Thyroid gland (tissue), 4 donors: ENCODE results near the gene PSMD6. TPM values are rescaled to one million over a fixed set of nuclear protein-coding genes. Genes with fewer than 3 reads are reported as not detected.

Experiments
- DNase-seq, 2 donors: peaks; one replicate each; pipeline ENCODE4 v3.0.0-alpha.2; 2019
- H3K27ac ChIP-seq, 3 donors: fragments of 200-600 bp; sonication (generic); 1 replicate in 2 of 3; 2 replicates in 1 of 3; pipeline ENCODE4 v1.5.1; 2016 to 2019; ENCODE audit warnings: mild to moderate bottlenecking in 1 of 3, moderate library complexity in 1 of 3
- H3K27me3 ChIP-seq: fragments of 200-600 bp; sonication (generic); one replicate; pipeline ENCODE4 v1.5.1; 2019
- H3K36me3 ChIP-seq, 2 donors: fragments of 200-600 bp; sonication (generic); one replicate each; pipeline ENCODE4 v1.5.1; 2016 to 2019
- H3K4me1 ChIP-seq, 2 donors: fragments of 200-600 bp; sonication (generic); one replicate each; pipeline ENCODE4 v1.5.1; 2017 to 2019
- H3K4me3 ChIP-seq, 3 donors: fragments of 200-600 bp; sonication (generic); replicated peaks in 1 of 3; 1 replicate in 2 of 3; 2 replicates in 1 of 3; pipeline ENCODE4 v1.5.1; 2016; ENCODE audit warnings: mild to moderate bottlenecking in 1 of 3
- H3K9me3 ChIP-seq: fragments of 200-600 bp; sonication (generic); one replicate; pipeline ENCODE4 v1.5.1; 2017
- POLR2A ChIP-seq, 2 donors: fragments of 450-650 bp; IDR thresholded peaks; one replicate each; pipeline ENCODE4 v1.6.1; 2017; ENCODE audit warnings: antibody characterized with exemption in 2 of 2, mild to moderate bottlenecking in 2 of 2, moderate library complexity in 1 of 2
- WGBS, 2 donors: methylation state at CpG; one replicate each; pipeline ENCODE4 v1.1.5; 2017; 5-methylcytosine and 5-hydroxymethylcytosine counted together
- intact Hi-C: fragments of 100-400 bp; cut with DNase I; formaldehyde crosslinking; loops from one replicate; pipeline ENCODE4 v1.15.1; 2023
- total RNA-seq, 4 donors: library from RNA; depleted of rRNA; stranded (reverse); fragments of >200 nt; gene quantifications; one replicate each; pipeline ENCODE4 v1.2.3, GENCODE V29; 2016
- TF ChIP-seq, protein P1 (sequence below), 6 experiments: fragments of 200-600 bp in 3 of 6; fragments of 450-650 bp in 3 of 6; sonication (generic) in 3 of 6; IDR thresholded peaks; one replicate each; pipeline ENCODE4 v1.5.1; 2016 to 2019; ENCODE audit warnings: antibody characterized with exemption in 6 of 6, mild to moderate bottlenecking in 2 of 6, inconsistent platforms in 1 of 6, moderate library complexity in 1 of 6

PSMD6 gene
- total RNA-seq, 4 donors from 2014 or later, result 64.1 to 116 (median 75.3) TPM

DNA sequence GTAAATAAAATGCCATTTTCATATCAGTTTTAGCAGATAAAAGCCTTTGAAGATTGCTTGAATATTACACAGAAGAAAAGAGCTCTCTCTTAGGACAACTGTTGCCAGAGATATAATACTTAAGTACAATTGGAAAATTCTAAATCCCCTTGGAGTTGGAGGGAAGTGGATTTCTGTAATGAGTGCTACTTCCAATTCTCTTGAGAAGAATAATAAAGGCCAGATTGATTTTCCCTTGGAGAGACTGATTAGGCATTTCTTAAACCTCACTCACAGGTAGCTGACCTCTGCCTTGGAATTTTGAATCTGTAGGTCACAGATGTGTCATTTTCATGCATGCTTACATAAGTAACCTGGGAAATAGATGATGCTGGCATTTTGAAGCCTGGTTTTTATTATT is 29.8 kb upstream of the PSMD6 start:
- Histone ChIP-seq H3K27me3 (no peaks in the 10 kb centered on the region), H3K4me1 (peaks cover 10% of the 10 kb centered on the region in 2 donors), H3K27ac (no peak overlapping the region), H3K9me3 (no peaks in the 10 kb centered on the region), H3K4me3 (no peak overlapping the region), H3K36me3 (no peaks in the 10 kb centered on the region)
- TF ChIP-seq, protein P1, sequence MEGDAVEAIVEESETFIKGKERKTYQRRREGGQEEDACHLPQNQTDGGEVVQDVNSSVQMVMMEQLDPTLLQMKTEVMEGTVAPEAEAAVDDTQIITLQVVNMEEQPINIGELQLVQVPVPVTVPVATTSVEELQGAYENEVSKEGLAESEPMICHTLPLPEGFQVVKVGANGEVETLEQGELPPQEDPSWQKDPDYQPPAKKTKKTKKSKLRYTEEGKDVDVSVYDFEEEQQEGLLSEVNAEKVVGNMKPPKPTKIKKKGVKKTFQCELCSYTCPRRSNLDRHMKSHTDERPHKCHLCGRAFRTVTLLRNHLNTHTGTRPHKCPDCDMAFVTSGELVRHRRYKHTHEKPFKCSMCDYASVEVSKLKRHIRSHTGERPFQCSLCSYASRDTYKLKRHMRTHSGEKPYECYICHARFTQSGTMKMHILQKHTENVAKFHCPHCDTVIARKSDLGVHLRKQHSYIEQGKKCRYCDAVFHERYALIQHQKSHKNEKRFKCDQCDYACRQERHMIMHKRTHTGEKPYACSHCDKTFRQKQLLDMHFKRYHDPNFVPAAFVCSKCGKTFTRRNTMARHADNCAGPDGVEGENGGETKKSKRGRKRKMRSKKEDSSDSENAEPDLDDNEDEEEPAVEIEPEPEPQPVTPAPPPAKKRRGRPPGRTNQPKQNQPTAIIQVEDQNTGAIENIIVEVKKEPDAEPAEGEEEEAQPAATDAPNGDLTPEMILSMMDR (IDR thresholded peaks at IDR 0.05), result no peak
- no peak for TF ChIP-seq POLR2A (IDR thresholded peaks at IDR 0.05)
- no peak for DNase-seq
- intact Hi-C loops, result no loop called here

DNA sequence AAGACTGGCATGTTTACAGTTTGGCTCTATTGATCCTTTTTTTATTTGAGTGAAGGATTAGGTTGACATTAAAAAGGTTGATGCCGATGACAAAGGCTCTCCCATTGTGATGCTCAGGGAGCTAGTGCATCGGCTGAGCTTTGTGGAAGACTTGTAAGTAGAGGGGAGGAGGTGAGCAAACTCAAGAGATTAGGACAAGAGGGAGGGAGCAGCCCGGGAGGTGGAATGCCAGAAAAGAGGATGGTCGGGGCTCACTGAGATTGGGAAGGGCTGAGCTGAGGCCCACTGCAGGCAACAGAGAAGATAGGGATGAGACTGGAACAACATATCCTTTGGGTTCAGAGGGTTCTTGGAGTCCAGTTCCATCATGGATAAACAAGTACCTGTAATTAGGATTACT is 26.5 kb upstream of the PSMD6 start:
- H3K4me3 ChIP-seq, result no peak overlapping the region
- DNase-seq, result no peak
- intact Hi-C loops, result loop anchor here (10.0 kb wide), 1 partner anchor 95 kb away; no protein-coding TSS in a partner anchor
- no peak overlapping the region for H3K27ac ChIP-seq
- H3K9me3 ChIP-seq, result no peaks in the 10 kb centered on the region
- no peaks in the 10 kb centered on the region for H3K36me3 ChIP-seq
- H3K27me3 ChIP-seq, result no peaks in the 10 kb centered on the region
- no peak for TF ChIP-seq POLR2A (IDR thresholded peaks at IDR 0.05)
- TF ChIP-seq, protein P1 (IDR thresholded peaks at IDR 0.05), result no peak
- 84 to 91% methylated on average over 4 of the region's 4 CpGs for WGBS, 2 donors
- H3K4me1 ChIP-seq, result peaks cover 26 to 27% of the 10 kb centered on the region in 2 donors

DNA sequence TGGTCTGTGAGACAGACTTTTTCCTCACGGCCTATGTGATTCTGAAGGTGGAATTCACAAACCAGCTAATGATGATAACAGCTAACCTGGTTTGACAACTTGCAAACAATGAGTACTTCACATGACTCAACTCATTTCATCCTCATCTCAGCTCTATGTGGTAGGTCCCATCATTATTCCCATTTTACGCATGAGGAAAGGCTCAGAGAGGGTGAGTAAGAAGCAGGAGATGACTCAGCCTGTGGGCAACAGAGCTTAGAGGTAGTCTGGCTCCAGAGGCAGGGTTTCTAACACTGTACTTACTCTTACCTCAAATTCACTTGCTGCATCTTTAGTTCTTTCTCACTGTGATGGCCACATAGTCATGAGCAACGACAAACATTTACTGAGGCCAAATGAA is 25.8 kb upstream of the PSMD6 start:
- intact Hi-C loops, result loop anchor here (10.0 kb wide), 1 partner anchor 96 kb away; no protein-coding TSS in a partner anchor
- no peak for DNase-seq
- Histone ChIP-seq H3K27ac (peak overlapping the region in 1 of 3 donors; percentile 78), H3K9me3 (no peaks in the 10 kb centered on the region), H3K4me3 (no peak overlapping the region), H3K27me3 (no peaks in the 10 kb centered on the region), H3K36me3 (no peaks in the 10 kb centered on the region), H3K4me1 (peaks cover 26 to 27% of the 10 kb centered on the region in 2 donors)
- 84 to 88% methylated on average over 3 of the region's 3 CpGs for WGBS, 2 donors
- TF ChIP-seq POLR2A (IDR thresholded peaks at IDR 0.05), result no peak
- TF ChIP-seq, protein P1 (IDR thresholded peaks at IDR 0.05), result no peak

DNA sequence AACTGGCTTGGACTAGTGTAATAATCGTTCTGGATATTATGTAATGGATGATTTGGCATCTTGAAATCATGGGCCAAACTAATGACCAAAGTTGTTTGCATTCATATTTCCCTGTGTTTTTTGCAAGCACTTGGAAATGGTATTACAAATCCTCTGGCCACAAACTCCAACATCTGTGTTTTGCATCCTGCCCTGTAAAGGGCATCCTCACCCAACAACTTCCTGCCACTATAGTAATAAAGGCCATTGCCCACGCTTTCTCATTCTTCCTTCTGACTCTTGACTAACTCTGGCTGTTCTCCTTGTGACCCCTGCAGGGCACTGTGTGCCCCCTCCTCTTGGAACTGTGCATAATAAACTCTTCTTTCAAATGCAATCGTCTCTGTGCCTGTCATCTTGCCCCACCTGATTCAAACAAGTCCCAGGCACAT is 25.4 kb upstream of the PSMD6 start:
- Histone ChIP-seq H3K4me3 (no peak overlapping the region), H3K27me3 (no peaks in the 10 kb centered on the region), H3K9me3 (no peaks in the 10 kb centered on the region), H3K36me3 (no peaks in the 10 kb centered on the region), H3K4me1 (peaks cover 26 to 27% of the 10 kb centered on the region in 2 donors), H3K27ac (peak overlapping the region; percentile 78 to 91 (median 85))
- intact Hi-C loops, result loop anchor here (10.0 kb wide), 1 partner anchor 96 kb away; no protein-coding TSS in a partner anchor
- DNase-seq, result no peak
- TF ChIP-seq POLR2A (IDR thresholded peaks at IDR 0.05), result no peak
- TF ChIP-seq, protein P1 (IDR thresholded peaks at IDR 0.05), result no peak
- 37 to 46% methylated on average over 3 of the region's 3 CpGs for whole genome bisulfite sequencing, 2 donors

DNA sequence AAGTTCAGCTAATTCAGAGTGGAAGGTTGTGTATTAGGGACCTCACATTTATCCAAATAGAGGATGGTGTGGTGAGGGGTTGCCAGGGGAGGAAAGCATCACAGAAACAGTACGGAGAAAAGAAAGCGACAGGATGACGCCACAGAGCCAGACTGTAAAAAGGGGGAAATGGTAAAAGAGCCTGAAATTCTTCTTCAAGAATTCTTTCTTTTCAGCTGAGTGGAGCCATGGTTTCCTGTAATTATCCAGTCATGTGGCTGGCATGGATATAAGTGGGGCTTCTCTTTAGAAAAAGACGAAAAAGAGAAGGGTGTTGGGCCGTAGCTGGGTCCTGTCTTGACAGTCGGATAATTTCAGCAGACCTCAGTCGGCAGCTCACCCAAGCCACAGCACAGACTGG is 24.5 kb upstream of the PSMD6 start:
- no peak for TF ChIP-seq POLR2A (IDR thresholded peaks at IDR 0.05)
- WGBS, 2 donors, result 36 to 46% methylated on average over 7 of the region's 7 CpGs
- H3K4me3 ChIP-seq, result no peak overlapping the region
- H3K27ac ChIP-seq, result peak overlapping the region; percentile 78 to 91 (median 85)
- peaks cover 26 to 27% of the 10 kb centered on the region in 2 donors for H3K4me1 ChIP-seq
- H3K9me3 ChIP-seq, result no peaks in the 10 kb centered on the region
- H3K36me3 ChIP-seq, result no peaks in the 10 kb centered on the region
- intact Hi-C loops, result loop anchor here (10.0 kb wide), 1 partner anchor 97 kb away; no protein-coding TSS in a partner anchor
- peak in 1 of 2 donors; percentile 20 for DNase-seq
- H3K27me3 ChIP-seq, result no peaks in the 10 kb centered on the region
